Ovary (tissue), 9 donors: ENCODE results near the gene TMEM131. TPM values are rescaled to one million over a fixed set of nuclear protein-coding genes. Genes with fewer than 3 reads are reported as not detected.

Experiments used
- DNase-seq, 5 donors: peaks; one replicate each; pipeline ENCODE4 v3.0.0-alpha.2; 2019 to 2020
- H3K27ac ChIP-seq, 2 donors: fragments of 200-600 bp; one replicate each; pipeline versions ENCODE4 v1.5.1 to v1.8.0; 2019 to 2022
- H3K27me3 ChIP-seq: fragments of 200-600 bp; one replicate; pipeline ENCODE4 v1.8.0; 2022
- H3K36me3 ChIP-seq: fragments of 200-600 bp; sonication (generic); one replicate; pipeline ENCODE4 v1.5.1; 2019
- H3K4me1 ChIP-seq: one replicate; pipeline ENCODE4 v1.8.1; 2013; ENCODE audit warnings: mild to moderate bottlenecking, moderate library complexity; ENCODE audit not compliant: insufficient read depth
- H3K4me3 ChIP-seq: fragments of 200-600 bp; sonication (generic); one replicate; pipeline ENCODE4 v1.5.1; 2017
- H3K9me3 ChIP-seq, 2 donors: fragments of 200-600 bp in 1 of 2; sonication (generic) in 1 of 2; one replicate each; pipeline versions ENCODE4 v1.5.1 to v1.8.1; 2013 to 2019; ENCODE audit warnings: mild to moderate bottlenecking in 1 of 2, moderate library complexity in 1 of 2
- EP300 ChIP-seq: sonication (generic); formaldehyde crosslinking; IDR thresholded peaks from one replicate; pipeline ENCODE4 v1.6.1; 2017; ENCODE audit warnings: antibody characterized with exemption
- POLR2A ChIP-seq: fragments of 450-650 bp; IDR thresholded peaks from one replicate; pipeline ENCODE4 v1.6.1; 2017; ENCODE audit warnings: antibody characterized with exemption, mild to moderate bottlenecking, moderate library complexity
- WGBS, 3 donors: extraction: QIAGEN DNeasy Blood & Tissue Kit in 1 of 3; methylation state at CpG; one replicate each; pipeline versions ENCODE4 v1.1.5 to v1.1.7; 2013 to 2017; 5-methylcytosine and 5-hydroxymethylcytosine counted together
- intact Hi-C, 4 donors: fragments of 100-400 bp; cut with DNase I; formaldehyde crosslinking; loops; one replicate each; pipeline versions ENCODE4 v1.11.0 to v1.15.1; 2022 to 2023
- polyA plus RNA-seq, 2 donors: library from polyadenylated mRNA; stranded (reverse); fragments of 200-250 nt in 1 of 2; fragments of 350-450 nt in 1 of 2; fragmentation: Illumina TruSeq in 1 of 2; extraction: RNeasy Lipid Tissue Mini Kit (QIAGEN cat#74804) in 1 of 2; gene quantifications; one replicate each; pipeline ENCODE4 v1.2.3, GENCODE V29; 2013 to 2014
- total RNA-seq, 7 donors: library from RNA; depleted of rRNA in 2 of 7; stranded (reverse); fragments of >200 nt in 2 of 7; fragmentation: NEBNext Ultra II Directional in 3 of 7; extraction: Animal tissue kit (Norgen Biotek cat#: 25700) in 3 of 7; gene quantifications; one replicate each; pipeline versions ENCODE4 v1.1.0 to v1.2.4, GENCODE V29; 2016 to 2023
- TF ChIP-seq, protein P1 (sequence below), 3 donors: fragments of 450-650 bp in 2 of 3; fragments of 200-600 bp in 1 of 3; IDR thresholded peaks; one replicate each; pipeline versions ENCODE4 v1.5.1 to v1.8.0; 2016 to 2022; ENCODE audit warnings: antibody characterized with exemption in 3 of 3, mild to moderate bottlenecking in 1 of 3
- donor health status: DM: no; HTN: no; CAD: no; lungs with moderate emphysema.
- donor health status: DM: no; HTN: no; CAD: no.
- donor health status: Bipolar disorder and iron deficiency.
- donor health status: DM: yes; HTN: yes; CAD: no.
- donor health status: DM: no; HTN: no; CAD: no.
- donor health status: DM: yes; HTN: yes; CAD: no.

TMEM131 gene
- total and polyA plus RNA-seq, 9 donors = 16.1 to 44.0 (median 38.4) TPM

DNA sequence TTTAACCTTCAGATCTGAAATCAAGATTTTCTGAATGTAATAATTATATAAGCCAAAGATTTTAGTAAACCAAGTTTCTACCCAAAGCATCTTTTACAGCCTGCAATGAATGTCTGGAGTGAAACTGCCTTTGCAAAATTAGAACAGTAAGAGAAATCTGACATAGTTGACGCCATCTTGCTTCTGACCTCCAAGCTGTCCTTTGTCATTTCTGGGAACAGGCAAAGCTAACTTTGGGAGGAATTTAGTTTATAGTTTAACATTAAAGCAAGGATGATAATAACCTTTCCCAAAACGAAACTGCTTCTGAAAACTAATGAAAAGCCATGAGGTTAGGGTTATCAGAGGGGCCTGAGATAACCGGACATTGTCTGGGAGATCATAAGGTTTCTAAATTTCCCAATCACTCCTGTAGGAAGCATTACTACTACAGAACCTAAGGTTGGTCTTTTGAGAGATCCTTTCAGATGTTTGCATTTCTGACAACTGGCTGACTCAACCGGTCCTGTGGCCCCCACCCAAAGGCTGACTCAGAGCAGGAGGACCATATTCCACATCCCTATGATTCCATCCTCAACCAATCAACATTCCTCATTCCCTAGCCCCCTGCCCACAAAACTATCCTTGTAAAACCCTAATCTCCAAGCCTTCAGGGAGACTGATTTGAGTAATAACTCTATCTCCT, 124.5 kb downstream of the TMEM131 start:
- Histone ChIP-seq H3K9me3 (no peaks in the 10 kb centered on the region), H3K36me3 (no peaks in the 10 kb centered on the region), H3K4me1 (peaks cover 9% of the 10 kb centered on the region), H3K27me3 (no peaks in the 10 kb centered on the region), H3K4me3 (no peak overlapping the region), H3K27ac (no peak overlapping the region)
- 53 to 62% (median 59%) methylated on average over 4 of the region's 4 CpGs for WGBS, 3 donors
- DNase-seq = no peak
- intact Hi-C loops = no loop called here
- TF ChIP-seq POLR2A (no peak), EP300 (no peak)
- TF ChIP-seq, protein P1, sequence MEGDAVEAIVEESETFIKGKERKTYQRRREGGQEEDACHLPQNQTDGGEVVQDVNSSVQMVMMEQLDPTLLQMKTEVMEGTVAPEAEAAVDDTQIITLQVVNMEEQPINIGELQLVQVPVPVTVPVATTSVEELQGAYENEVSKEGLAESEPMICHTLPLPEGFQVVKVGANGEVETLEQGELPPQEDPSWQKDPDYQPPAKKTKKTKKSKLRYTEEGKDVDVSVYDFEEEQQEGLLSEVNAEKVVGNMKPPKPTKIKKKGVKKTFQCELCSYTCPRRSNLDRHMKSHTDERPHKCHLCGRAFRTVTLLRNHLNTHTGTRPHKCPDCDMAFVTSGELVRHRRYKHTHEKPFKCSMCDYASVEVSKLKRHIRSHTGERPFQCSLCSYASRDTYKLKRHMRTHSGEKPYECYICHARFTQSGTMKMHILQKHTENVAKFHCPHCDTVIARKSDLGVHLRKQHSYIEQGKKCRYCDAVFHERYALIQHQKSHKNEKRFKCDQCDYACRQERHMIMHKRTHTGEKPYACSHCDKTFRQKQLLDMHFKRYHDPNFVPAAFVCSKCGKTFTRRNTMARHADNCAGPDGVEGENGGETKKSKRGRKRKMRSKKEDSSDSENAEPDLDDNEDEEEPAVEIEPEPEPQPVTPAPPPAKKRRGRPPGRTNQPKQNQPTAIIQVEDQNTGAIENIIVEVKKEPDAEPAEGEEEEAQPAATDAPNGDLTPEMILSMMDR (IDR thresholded peaks at IDR 0.05) = no peak

DNA sequence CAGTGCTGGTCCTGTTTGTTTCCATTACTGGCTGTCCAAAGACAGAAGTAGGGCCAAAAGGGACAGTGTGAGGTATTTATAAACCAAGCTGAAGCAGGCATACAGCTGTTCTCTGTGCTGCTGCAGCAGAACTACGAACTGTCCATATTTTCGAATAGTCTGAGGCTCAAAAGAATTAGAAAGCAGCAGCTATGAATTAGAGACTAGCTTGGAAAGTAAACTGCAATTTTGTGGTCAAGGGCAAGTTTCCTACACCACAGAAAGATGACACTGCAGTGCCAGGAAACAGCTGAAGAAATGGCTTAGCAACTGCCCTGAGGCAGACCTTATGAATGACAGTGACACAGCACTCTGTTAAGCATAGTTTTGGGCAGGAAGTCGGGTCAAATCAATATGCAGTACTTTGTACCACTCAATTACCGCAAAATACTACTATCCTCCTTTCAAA, 125.3 kb downstream of the TMEM131 start:
- WGBS, 3 donors = 11 to 19% (median 12%) methylated on average over 4 of the region's 4 CpGs
- intact Hi-C loops = no loop called here
- no peaks in the 10 kb centered on the region for H3K9me3 ChIP-seq
- DNase-seq = no peak
- no peak overlapping the region for H3K4me3 ChIP-seq
- H3K4me1 ChIP-seq = peaks cover 9% of the 10 kb centered on the region
- H3K36me3 ChIP-seq = no peaks in the 10 kb centered on the region
- TF ChIP-seq EP300 = no peak
- TF ChIP-seq, protein P1 (IDR thresholded peaks at IDR 0.05) = no peak
- TF ChIP-seq POLR2A = no peak
- no peak overlapping the region for H3K27ac ChIP-seq
- H3K27me3 ChIP-seq = no peaks in the 10 kb centered on the region

DNA sequence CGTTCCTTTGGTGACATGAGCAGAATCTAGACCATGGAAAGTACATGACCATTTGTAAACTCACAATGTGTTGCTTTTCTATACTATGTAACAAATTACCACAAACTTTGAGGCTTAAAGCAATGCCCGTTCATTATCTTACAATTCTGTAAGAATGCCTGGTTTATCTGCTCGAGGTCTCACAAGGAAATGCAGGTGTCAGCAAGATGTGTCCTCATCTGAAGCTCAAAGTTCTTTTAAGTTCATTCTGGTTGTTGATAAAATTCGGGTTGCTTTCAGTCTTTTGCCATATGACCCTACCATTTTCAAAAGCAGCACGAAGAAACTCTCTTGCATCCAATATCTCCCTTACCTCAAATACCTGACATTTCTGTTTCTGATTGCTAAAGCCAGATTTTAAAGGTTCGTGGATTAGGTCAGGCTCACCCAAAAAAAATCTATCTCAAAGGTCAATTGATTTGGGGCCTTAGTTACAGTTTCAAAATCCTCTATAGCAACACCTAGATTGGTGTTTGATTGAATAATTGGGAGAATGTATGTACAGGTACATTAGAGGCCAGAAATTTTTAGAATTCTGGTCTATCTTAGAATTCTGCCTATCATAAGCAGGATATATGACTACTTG, 125.9 kb downstream of the TMEM131 start:
- Histone ChIP-seq H3K4me1 (peaks cover 9% of the 10 kb centered on the region), H3K27ac (no peak overlapping the region), H3K27me3 (no peaks in the 10 kb centered on the region), H3K4me3 (no peak overlapping the region), H3K36me3 (no peaks in the 10 kb centered on the region), H3K9me3 (no peaks in the 10 kb centered on the region)
- intact Hi-C loops = no loop called here
- no peak for TF ChIP-seq POLR2A
- TF ChIP-seq, protein P1 (IDR thresholded peaks at IDR 0.05) = no peak
- TF ChIP-seq EP300 = no peak
- 47 to 68% (median 51%) methylated on average over 6 of the region's 6 CpGs for WGBS, 3 donors
- no peak for DNase-seq

DNA sequence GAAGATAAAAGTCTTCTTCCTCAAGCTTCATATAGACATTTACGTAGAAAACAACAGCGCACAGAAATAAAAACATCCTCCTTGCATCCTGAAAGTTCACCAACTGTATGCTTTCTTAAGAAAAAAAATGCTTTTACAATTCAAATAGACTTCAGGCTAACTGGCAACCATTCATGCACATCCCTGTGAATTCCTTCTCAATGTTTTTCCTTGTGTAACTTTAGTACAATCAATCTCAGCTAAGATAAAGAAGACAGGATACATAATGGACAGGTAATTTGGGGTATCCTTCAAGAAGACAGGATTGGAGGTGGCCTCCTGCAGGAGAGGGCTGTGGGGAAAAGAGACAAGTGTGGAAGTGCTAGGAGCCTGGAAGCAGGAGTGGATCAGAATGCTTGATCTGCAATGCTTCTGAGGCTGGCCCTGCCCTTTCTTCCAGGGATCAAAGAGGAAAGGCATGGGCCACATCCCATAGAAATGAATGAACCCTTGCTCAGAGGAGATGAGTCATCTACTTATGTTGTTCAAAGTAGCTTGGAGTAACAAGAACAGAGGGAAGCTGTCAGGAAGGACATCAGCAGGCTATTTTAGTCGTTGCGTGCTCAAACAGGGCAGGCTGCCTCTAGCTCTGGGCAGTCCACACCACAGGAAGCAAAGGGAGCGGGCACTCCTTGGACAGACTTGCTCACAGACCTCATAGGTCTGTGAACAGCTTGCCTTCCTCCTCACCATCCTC, 126.6 kb downstream of the TMEM131 start:
- Histone ChIP-seq H3K4me3 (no peak overlapping the region), H3K9me3 (no peaks in the 10 kb centered on the region), H3K36me3 (no peaks in the 10 kb centered on the region), H3K27ac (no peak overlapping the region), H3K27me3 (no peaks in the 10 kb centered on the region), H3K4me1 (peaks cover 9% of the 10 kb centered on the region)
- WGBS, 3 donors = 58 to 64% (median 62%) methylated on average over 5 of the region's 5 CpGs
- no peak for DNase-seq
- intact Hi-C loops = no loop called here
- no peak for TF ChIP-seq POLR2A
- TF ChIP-seq EP300 = no peak
- TF ChIP-seq, protein P1 (IDR thresholded peaks at IDR 0.05) = no peak
